Measurements from ENCODE around the gene OLFM4. TPM values are rescaled to one million over a fixed set of nuclear protein-coding genes. Genes with fewer than 3 reads are reported as not detected.

The OLFM4 gene
- not detected for total RNA-seq (2013)
- polyA plus RNA-seq (not detected), polyA minus RNA-seq (not detected in 2 replicates), total RNA-seq (0 to 2.3 (median 0) reads per million in 11 experiments)

- intact Hi-C loops (cut with micrococcal nuclease), result no loop called here
- no peak within 1 kb of the TSS for H3K4me2 ChIP-seq (replicated peaks; ENCODE audit: extremely low read depth, low read length, poor library complexity, severe bottlenecking)
- H3K4me3 Mint-ChIP-seq, result no peak within 1 kb of the TSS
- H3K27ac Mint-ChIP-seq, result no peak within 1 kb of the TSS
- no peaks in the 10 kb centered on the region for H4K20me1 ChIP-seq (ENCODE audit: insufficient read depth, low read length)
- WGBS (ENCODE audit: insufficient coverage), result 91% methylated on average over 7 of the region's 9 CpGs
- H3K9me3 ChIP-seq (replicated peaks in 1 of 2; ENCODE audit: control insufficient read depth in 1 of 2, insufficient read depth in 1 of 2, low read length in 2 of 2), result no peaks in the 10 kb centered on the region
- no peak within 1 kb of the TSS for H3K27ac ChIP-seq (ENCODE audit: low read depth in 1 of 2, low read length in 2 of 2)
- H3K27me3 Mint-ChIP-seq (ENCODE audit: low read depth in 3 of 3), result no peaks in the 10 kb centered on the region
- H3K4me1 Mint-ChIP-seq, result no peaks in the 10 kb centered on the region
- no peak within 1 kb of the TSS for H2AFZ ChIP-seq (ENCODE audit: insufficient read depth, low read depth, low read length, poor library complexity, severe bottlenecking)
- H3K36me3 Mint-ChIP-seq, result no peaks in the 10 kb centered on the region
- H3K27me3 ChIP-seq (ENCODE audit: control insufficient read depth in 2 of 2, insufficient read depth in 2 of 2, low read length in 2 of 2), result no peaks in the 10 kb centered on the region
- no peak for DNase-seq
- no peak within 1 kb of the TSS for H3K9ac ChIP-seq (ENCODE audit: insufficient read depth, low read length, poor library complexity, severe bottlenecking)
- no peak for TF ChIP-seq CTCF (IDR thresholded peaks at IDR 0.05)
- H3K4me3 ChIP-seq (replicated peaks in 1 of 3; ENCODE audit: low read depth in 2 of 3, low read length in 3 of 3), result no peak within 1 kb of the TSS
- H3K9me3 Mint-ChIP-seq, result peaks cover 0 to 2% (median 0%) of the 10 kb centered on the region in 7 donors
- H3K36me3 ChIP-seq (replicated peaks in 1 of 2; ENCODE audit: control insufficient read depth in 1 of 2, insufficient read depth in 2 of 2, low read length in 2 of 2), result no peaks in the 10 kb centered on the region
- H3K4me1 ChIP-seq (ENCODE audit: control insufficient read depth in 1 of 2, insufficient read depth in 2 of 2, low read length in 2 of 2), result no peaks in the 10 kb centered on the region
- no peaks in the 10 kb centered on the region for H3K79me2 ChIP-seq (ENCODE audit: insufficient read depth, low read length)
Measured at GRCh38 chr13:53028637-53029203, at the start of gene OLFM4. Gene OLFM4, plus strand, starts transcription at chr13:53028813. Its CDS starts 24 bp downstream, at chr13:53028837.

- Histone ChIP-seq H3K4me1 (ENCODE audit: control insufficient read depth in 1 of 2, insufficient read depth in 2 of 2, low read length in 2 of 2) (no peaks in the 10 kb centered on the region), H3K9ac (ENCODE audit: insufficient read depth, low read length, poor library complexity, severe bottlenecking) (no peak overlapping the region), H3K27me3 (ENCODE audit: control insufficient read depth in 2 of 2, insufficient read depth in 2 of 2, low read length in 2 of 2) (no peaks in the 10 kb centered on the region), H3K4me3 (replicated peaks in 1 of 3; ENCODE audit: low read depth in 2 of 3, low read length in 3 of 3) (no peak overlapping the region), H3K27ac (ENCODE audit: low read depth in 1 of 2, low read length in 2 of 2) (no peak overlapping the region), H3K36me3 (replicated peaks in 1 of 2; ENCODE audit: control insufficient read depth in 1 of 2, insufficient read depth in 2 of 2, low read length in 2 of 2) (no peaks in the 10 kb centered on the region), H2AFZ (ENCODE audit: insufficient read depth, low read depth, low read length, poor library complexity, severe bottlenecking) (no peak overlapping the region), H4K20me1 (ENCODE audit: insufficient read depth, low read length) (no peaks in the 10 kb centered on the region), H3K4me2 (replicated peaks; ENCODE audit: extremely low read depth, low read length, poor library complexity, severe bottlenecking) (no peak overlapping the region), H3K79me2 (ENCODE audit: insufficient read depth, low read length) (no peaks in the 10 kb centered on the region), H3K9me3 (replicated peaks in 1 of 2; ENCODE audit: control insufficient read depth in 1 of 2, insufficient read depth in 1 of 2, low read length in 2 of 2) (no peaks in the 10 kb centered on the region)
- DNase-seq, result no peak
- TF ChIP-seq CTCF (IDR thresholded peaks at IDR 0.05), result no peak
- Mint-ChIP-seq H3K4me1 (no peaks in the 10 kb centered on the region), H3K4me3 (no peak overlapping the region), H3K9me3 (peaks cover 0 to 2% (median 0%) of the 10 kb centered on the region in 7 donors), H3K27ac (no peak overlapping the region), H3K36me3 (no peaks in the 10 kb centered on the region), H3K27me3 (ENCODE audit: low read depth in 3 of 3) (peaks cover 0 to 3% (median 2%) of the 10 kb centered on the region in 3 donors)
- WGBS (ENCODE audit: insufficient coverage), result 90% methylated on average over 2 of the region's 5 CpGs
- intact Hi-C loops (cut with micrococcal nuclease), result no loop called here
Measured at GRCh38 chr13:52978989-52979388, 49.6 kb upstream of the OLFM4 start.
